HT-29 (cell line): Measurements from ENCODE around the gene UBE2S. TPM values are rescaled to one million over a fixed set of nuclear protein-coding genes. Genes with fewer than 3 reads are reported as not detected.

Source experiments
- DNase-seq: peaks from one replicate; pipeline ENCODE4 v3.0.0-alpha.2; 2015; ENCODE audit warnings: low spot score
- total RNA-seq: library from RNA; depleted of rRNA; stranded (reverse); fragments of >200 nt; shearing (Covaris generic); gene quantifications from 2 replicates; pipeline ENCODE4 v1.2.3, GENCODE V29; 2014; rRNA removed

UBE2S gene
- total RNA-seq, 1 experiment from 2014 or later: 2,696 TPM

GRCh38 chr19:55365245-55365644 lies 42.3 kb downstream of the UBE2S start:
- DNase-seq: no peak

- no peak for DNase-seq
Measured at GRCh38 chr19:55362990-55363716, 44.4 kb downstream of the UBE2S start, which contains the start of gene GARIN5B. Gene GARIN5B, minus strand, starts transcription at chr19:55363260. Its CDS starts 194 bp downstream, at chr19:55363066.

DNA sequence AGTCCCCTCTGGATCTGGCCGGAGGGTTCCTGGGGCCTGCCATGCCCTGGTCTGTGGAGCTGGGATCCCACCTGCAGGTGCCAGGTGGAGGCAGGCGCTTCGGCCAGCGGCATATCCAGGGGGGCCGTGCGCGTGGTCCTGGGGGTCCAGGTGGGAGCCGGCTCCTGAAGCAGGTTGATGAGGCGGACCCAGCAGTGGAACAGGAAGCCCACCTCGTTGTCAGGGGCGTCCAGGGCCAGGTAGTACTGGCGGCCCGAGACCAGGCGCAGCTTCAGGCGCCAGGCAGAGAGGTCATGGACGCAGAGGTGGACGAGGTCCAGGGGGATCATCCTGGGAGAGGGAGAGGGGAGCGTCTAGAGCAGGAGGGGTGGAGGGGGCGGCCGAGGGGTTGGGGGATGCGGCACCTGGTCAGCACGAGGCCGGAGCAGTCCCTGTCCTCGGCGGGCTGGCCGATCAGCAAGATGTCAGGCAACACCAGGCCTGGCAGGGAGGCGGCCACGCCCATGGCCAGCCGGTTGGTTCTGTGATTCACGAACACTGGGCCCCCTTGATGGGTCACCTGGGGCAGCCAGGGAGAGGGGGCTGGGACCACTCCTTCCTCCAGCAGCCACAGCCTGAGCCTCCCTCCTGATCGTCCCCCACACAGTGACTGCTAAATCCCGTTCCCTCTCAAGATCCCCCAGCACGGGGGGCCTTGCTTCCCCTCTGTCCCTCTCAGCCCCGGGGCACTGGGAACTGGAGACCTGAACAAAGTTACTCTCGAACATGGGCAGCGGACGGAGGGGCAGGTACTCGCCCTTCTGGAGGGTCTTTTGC lies 45.2 kb downstream of the UBE2S start:
- no peak for DNase-seq

GRCh38 chr19:55360902-55361301 lies 46.7 kb downstream of the UBE2S start:
- no peak for DNase-seq

DNA sequence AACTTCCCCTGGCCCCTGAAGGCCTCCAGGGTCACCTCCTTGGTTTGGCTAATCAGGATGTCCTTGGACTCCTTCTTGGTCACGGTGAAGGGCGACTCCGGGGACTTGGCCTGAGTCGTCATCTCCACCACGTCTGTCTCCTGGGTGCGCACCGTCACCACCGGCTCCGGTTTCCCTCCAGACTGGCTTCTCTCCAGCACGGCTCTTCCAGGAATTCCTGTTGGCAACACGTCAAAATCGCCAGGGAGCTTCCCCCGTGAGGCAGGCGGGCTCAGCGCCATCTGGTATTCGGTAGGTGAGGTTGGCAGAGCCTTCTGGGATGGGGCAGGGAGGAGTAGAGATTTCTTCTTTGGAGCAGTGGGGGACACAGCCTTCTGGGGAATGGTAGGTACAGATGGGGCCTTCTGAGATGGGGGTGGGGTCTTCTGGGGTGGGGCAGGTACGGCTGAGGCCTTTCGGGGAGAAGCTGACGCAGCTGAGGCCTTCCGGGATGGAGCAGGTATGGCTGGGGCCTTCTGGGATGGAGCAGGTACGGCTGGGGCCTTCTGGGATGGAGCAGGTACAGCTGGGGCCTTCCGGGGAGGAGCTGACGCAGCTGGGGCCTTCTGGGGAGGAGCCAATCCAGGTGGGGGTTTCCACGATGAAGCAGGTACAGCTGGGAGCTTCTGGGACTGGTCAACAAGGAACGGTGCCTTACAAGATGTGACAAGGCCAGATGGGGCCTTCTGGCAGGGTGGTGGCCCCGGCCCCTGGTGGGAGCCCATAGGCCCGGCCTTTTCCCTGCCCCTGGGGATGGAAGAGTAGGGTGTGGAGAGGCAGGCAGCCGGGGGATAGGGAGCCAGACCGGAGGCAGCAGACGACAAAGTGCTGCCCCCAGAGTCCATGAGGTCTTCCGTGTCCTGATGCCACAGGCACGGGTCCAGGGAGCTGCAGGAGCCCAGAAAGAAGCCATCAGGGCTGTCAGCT lies 48.4 kb downstream of the UBE2S start:
- DNase-seq: no peak

GRCh38 chr19:55358493-55358892 lies 49.1 kb downstream of the UBE2S start:
- no peak for DNase-seq

DNA sequence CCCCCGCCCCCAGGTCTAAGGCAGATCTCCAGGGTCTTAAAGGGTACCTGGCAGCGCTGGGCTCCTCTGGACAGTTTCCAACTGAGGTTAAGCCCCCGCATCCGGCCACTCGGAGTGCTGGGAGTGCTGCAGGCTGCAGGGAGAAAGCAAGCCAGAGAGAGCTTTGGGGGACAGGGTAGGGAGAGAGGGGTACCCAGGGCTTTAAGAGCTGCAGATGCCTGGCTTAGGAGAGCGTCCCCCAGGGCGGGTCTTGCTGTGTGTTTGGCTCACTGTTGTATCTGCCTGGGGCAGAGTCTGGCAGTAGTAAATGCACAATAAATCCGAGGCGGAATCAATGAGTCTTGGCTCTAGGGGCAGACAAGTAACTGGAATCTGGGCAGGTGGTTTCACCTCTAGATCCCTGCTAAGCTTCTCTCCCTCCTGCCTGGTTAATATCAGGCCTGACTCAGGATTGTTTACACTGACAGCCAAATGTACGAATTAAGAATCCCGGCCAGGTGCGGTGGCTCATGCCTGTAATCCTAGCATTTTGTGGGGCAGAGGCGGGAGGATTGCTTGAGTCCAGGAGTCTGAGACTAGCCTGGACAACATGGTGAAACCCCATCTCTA lies 52.3 kb downstream of the UBE2S start:
- DNase-seq: no peak

DNA sequence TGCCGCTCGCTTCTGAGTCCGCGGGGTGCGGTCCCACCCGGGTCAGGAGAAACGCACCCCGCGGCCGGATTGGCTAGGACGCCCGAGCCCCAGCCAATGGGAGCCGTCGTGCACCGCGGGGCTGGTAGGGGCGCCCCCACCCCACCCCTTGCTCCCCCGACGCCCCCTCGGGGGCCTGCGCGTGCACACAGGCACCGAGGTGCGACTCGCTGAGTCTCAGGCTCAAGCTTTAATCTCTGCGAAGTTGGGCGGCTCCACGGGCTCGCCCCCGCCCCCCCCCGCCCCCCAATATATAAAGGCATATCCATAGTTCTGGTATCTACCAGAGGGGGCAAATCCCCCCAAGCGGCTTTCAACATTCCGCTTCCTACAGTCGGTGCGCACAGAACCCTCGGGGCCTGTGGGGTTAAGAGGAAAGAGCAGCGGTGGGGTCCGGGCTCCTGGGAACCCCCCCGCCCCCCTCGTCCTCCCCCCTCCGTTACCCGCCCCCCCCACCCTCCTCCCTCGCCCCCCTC lies 52.8 kb downstream of the UBE2S start, which contains the start of gene COX6B2:
Gene COX6B2, minus strand, starts transcription at position 22 of the 515 bp plus-strand sequence. CDS start 198 bp downstream, outside the sequence.
- no peak for DNase-seq

- DNase-seq: peak; percentile 78
Measured at GRCh38 chr19:55353803-55354697, 53.5 kb downstream of the UBE2S start.

DNA sequence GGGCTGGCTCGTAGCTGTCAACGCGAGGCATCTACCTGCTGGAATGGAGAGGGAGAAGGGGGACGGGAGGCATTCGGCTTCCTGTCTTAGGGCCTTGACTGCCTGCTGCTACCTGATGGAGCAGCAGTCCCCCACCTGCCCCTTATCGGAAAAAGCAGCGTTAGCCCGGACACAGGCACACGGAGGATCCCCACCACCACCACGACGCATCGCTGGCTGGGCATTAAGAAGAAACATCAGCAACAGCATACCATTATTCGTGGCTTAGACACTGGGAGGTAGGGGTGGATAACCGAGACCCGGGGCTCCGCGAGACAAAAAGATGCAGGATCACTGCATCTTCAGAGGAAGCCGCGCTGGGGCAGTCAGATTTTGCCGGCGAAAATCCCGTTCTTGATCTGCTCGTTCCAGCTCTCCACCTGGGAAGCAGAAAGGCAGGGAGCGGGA lies 54.2 kb downstream of the UBE2S start:
- no peak for DNase-seq

- no peak for DNase-seq
Measured at GRCh38 chr19:55352549-55353145, 54.9 kb downstream of the UBE2S start.

- no peak for DNase-seq
Measured at GRCh38 chr19:55352040-55352439, 55.5 kb downstream of the UBE2S start.

- DNase-seq: no peak
Measured at GRCh38 chr19:55350620-55351315, 56.8 kb downstream of the UBE2S start.

Other genes starting within 250 kb of the UBE2S start
- 17.3 and 21.1 TPM in 2 replicates for gene DNAAF3, start 241.2 kb downstream of the UBE2S start, total RNA-seq
- 0.71 and 1.5 TPM in 2 replicates for gene SYT5, start 227.5 kb downstream of the UBE2S start, total RNA-seq
- 87.1 and 103 TPM in 2 replicates for gene PTPRH, start 198.3 kb downstream of the UBE2S start, total RNA-seq
- gene TMEM86B, start 179.0 kb downstream of the UBE2S start, total RNA-seq: 9.9 and 10.6 TPM in 2 replicates
- 111 and 131 TPM in 2 replicates for gene PPP6R1, start 148.8 kb downstream of the UBE2S start, total RNA-seq
- 173 and 177 TPM in 2 replicates for gene HSPBP1, start 127.7 kb downstream of the UBE2S start, total RNA-seq
- gene BRSK1, start 123.8 kb downstream of the UBE2S start, total RNA-seq: 0.37 and 1.9 TPM in 2 replicates
- 12.5 and 19.7 TPM in 2 replicates for gene TMEM150B, start 82.4 kb downstream of the UBE2S start, total RNA-seq
- gene KMT5C, start 67.9 kb downstream of the UBE2S start, total RNA-seq: 86.3 and 96.2 TPM in 2 replicates
- 0.92 and 2.7 TPM in 2 replicates for gene COX6B2, start 53.1 kb downstream of the UBE2S start, total RNA-seq
- gene GARIN5B, start 44.5 kb downstream of the UBE2S start, total RNA-seq: not detected in 2 replicates
- gene IL11, start 37.3 kb downstream of the UBE2S start, total RNA-seq: 0.31 and 2.8 TPM in 2 replicates
- gene TMEM190, start 31.0 kb downstream of the UBE2S start, total RNA-seq: not detected in 2 replicates
- 87.8 and 92.7 TPM in 2 replicates for gene TMEM238, start 23.5 kb downstream of the UBE2S start, total RNA-seq
- gene RPL28, start 21.9 kb downstream of the UBE2S start, total RNA-seq: 1,121 and 1,134 TPM in 2 replicates
- gene SHISA7, start 35.5 kb upstream of the UBE2S start, total RNA-seq: not detected in 2 replicates
- 323 and 339 TPM in 2 replicates for gene ISOC2, start 53.9 kb upstream of the UBE2S start, total RNA-seq
- gene C19orf85, start 57.0 kb upstream of the UBE2S start, total RNA-seq: 0.41 and 0.83 TPM in 2 replicates
- gene ZNF628, start 68.8 kb upstream of the UBE2S start, total RNA-seq: 29.9 TPM in 2 replicates
- gene NAT14, start 77.4 kb upstream of the UBE2S start, total RNA-seq: 28.9 and 34.9 TPM in 2 replicates
- gene SSC5D, start 80.6 kb upstream of the UBE2S start, total RNA-seq: 0.18 TPM in 1 of 2 replicates, not detected in the other
- not detected in 2 replicates for gene SBK2, start 129.3 kb upstream of the UBE2S start, total RNA-seq
- 0.16 and 0.53 TPM in 2 replicates for gene SBK3, start 137.8 kb upstream of the UBE2S start, total RNA-seq
- 17.0 and 23.1 TPM in 2 replicates for gene ZNF579, start 173.1 kb upstream of the UBE2S start, total RNA-seq
- 15.9 and 19.2 TPM in 2 replicates for gene FIZ1, start 191.7 kb upstream of the UBE2S start, total RNA-seq
- gene ZNF524, start 192.5 kb upstream of the UBE2S start, total RNA-seq: 69.6 and 81.2 TPM in 2 replicates
- 9.1 and 9.6 TPM in 2 replicates for gene ZNF865, start 197.9 kb upstream of the UBE2S start, total RNA-seq
- gene ZNF784, start 216.8 kb upstream of the UBE2S start, total RNA-seq: 17.5 and 19.9 TPM in 2 replicates
- gene ZNF580, start 233.2 kb upstream of the UBE2S start, total RNA-seq: 16.1 and 18.8 TPM in 2 replicates
- 40.9 and 43.2 TPM in 2 replicates for gene ZNF581, start 235.9 kb upstream of the UBE2S start, total RNA-seq
- gene CCDC106, start 240.4 kb upstream of the UBE2S start, total RNA-seq: 9.7 and 11.4 TPM in 2 replicates
- 799 and 894 TPM in 2 replicates for gene U2AF2, start 247.2 kb upstream of the UBE2S start, total RNA-seq